ENCODE data around the gene NIPBL.
"Not testable (repeated sequence)": the region's sequence is repeated elsewhere in the genome, so short reads cannot be mapped to it uniquely, and the experiment has no call there.

Gene NIPBL

GRCh38 chr5:36894954-36895353 is 18.4 kb downstream of the NIPBL start:
- TF ChIP-seq CTCF (conservative IDR thresholded peaks at IDR 0.05; ENCODE audit: low read depth, low read length) = no peak
- no peak overlapping the region for H3K4me3 ChIP-seq (ENCODE audit: low read depth, low read length)
- no peak for DNase-seq (ENCODE audit: low read depth)

- no peak overlapping the region for H3K4me3 ChIP-seq (ENCODE audit: low read depth, low read length)
- TF ChIP-seq CTCF (conservative IDR thresholded peaks at IDR 0.05; ENCODE audit: low read depth, low read length) = no peak
- DNase-seq (ENCODE audit: low read depth) = no peak
Measured at GRCh38 chr5:36896476-36896875, 19.9 kb downstream of the NIPBL start.

- peak; percentile 52 for DNase-seq (ENCODE audit: low read depth)
- TF ChIP-seq CTCF (conservative IDR thresholded peaks at IDR 0.05; ENCODE audit: low read depth, low read length) = no peak
- H3K4me3 ChIP-seq (ENCODE audit: low read depth, low read length) = no peak overlapping the region
Measured at GRCh38 chr5:36897616-36898015, 21.0 kb downstream of the NIPBL start.

GRCh38 chr5:36899860-36900259 is 23.3 kb downstream of the NIPBL start:
- no peak for DNase-seq (ENCODE audit: low read depth)
- TF ChIP-seq CTCF (conservative IDR thresholded peaks at IDR 0.05; ENCODE audit: low read depth, low read length) = no peak
- H3K4me3 ChIP-seq (ENCODE audit: low read depth, low read length) = no peak overlapping the region

- no peak for TF ChIP-seq CTCF (conservative IDR thresholded peaks at IDR 0.05; ENCODE audit: low read depth, low read length)
- no peak overlapping the region for H3K4me3 ChIP-seq (ENCODE audit: low read depth, low read length)
- DNase-seq (ENCODE audit: low read depth) = peak; percentile 19
Measured at GRCh38 chr5:36900283-36900682, 23.7 kb downstream of the NIPBL start.

- not testable (repeated sequence) for DNase-seq (ENCODE audit: low read depth)
Measured at GRCh38 chr5:36901077-36901476, 24.5 kb downstream of the NIPBL start.

GRCh38 chr5:36901856-36902255 is 25.3 kb downstream of the NIPBL start:
- no peak for DNase-seq (ENCODE audit: low read depth)
- no peak overlapping the region for H3K4me3 ChIP-seq (ENCODE audit: low read depth, low read length)
- no peak for TF ChIP-seq CTCF (conservative IDR thresholded peaks at IDR 0.05; ENCODE audit: low read depth, low read length)

More at GRCh38 chr5:36901077-36901476, 24.5 kb downstream of the NIPBL start:
- H3K4me3 ChIP-seq (ENCODE audit: low read depth, low read length) = not testable (repeated sequence)

GRCh38 chr5:36902353-36902752 is 25.8 kb downstream of the NIPBL start:
- TF ChIP-seq CTCF (conservative IDR thresholded peaks at IDR 0.05; ENCODE audit: low read depth, low read length) = no peak
- no peak for DNase-seq (ENCODE audit: low read depth)
- no peak overlapping the region for H3K4me3 ChIP-seq (ENCODE audit: low read depth, low read length)
